GM23248 (cell line): Measurements from ENCODE around the gene GFRA1.

ENCODE experiments used
- EZH2 ChIP-seq: fragments of 200-600 bp; sonication (generic); IDR thresholded peaks from 2 replicates; pipeline ENCODE4 v1.6.1; 2018; ENCODE audit warnings: antibody characterized with exemption, mild to moderate bottlenecking; ENCODE audit not compliant: insufficient read depth, poor library complexity, severe bottlenecking
- EZH2phosphoT487 ChIP-seq: fragments of 200-600 bp; sonication (generic); IDR thresholded peaks from 2 replicates; pipeline ENCODE4 v1.6.1; 2018; ENCODE audit warnings: antibody characterized with exemption, moderate library complexity, mild to moderate bottlenecking, low read depth; ENCODE audit not compliant: insufficient read depth

DNA sequence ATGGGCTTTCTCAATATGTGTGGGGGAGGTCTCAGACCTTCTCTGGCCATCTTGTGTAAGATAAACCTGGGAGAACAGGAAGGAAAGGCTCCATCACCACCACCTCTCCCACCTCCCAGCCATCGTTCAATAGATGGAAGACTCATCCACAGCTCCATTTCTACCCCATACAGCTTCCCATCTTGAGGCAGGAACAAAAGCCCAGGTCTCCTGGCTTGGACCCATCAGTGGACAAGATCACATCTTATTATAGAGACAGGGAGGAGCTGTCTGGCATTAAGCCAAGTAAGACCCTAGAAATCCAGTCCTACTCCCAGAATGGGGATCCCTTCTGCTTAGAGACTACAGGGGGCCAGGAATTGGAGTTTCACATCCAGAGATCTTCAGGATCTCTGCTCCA lies 150.3 kb downstream of the GFRA1 start:
- TF ChIP-seq EZH2phosphoT487 (no peak), EZH2 (no peak)
